Ascending aorta (tissue), 2 donors: Measurements from ENCODE around the gene DDI1. TPM values are rescaled to one million over a fixed set of nuclear protein-coding genes. Genes with fewer than 3 reads are reported as not detected.

Source experiments
- DNase-seq, 2 donors: peaks; one replicate each; pipeline ENCODE4 v3.0.0-alpha.2; 2019; ENCODE audit warnings: low spot score in 2 of 2
- H3K27ac ChIP-seq, 2 donors: fragments of 200-600 bp; sonication (generic); one replicate each; pipeline ENCODE4 v1.5.1; 2016 to 2017; ENCODE audit warnings: mild to moderate bottlenecking in 1 of 2
- H3K27me3 ChIP-seq: fragments of 200-600 bp; sonication (generic); one replicate; pipeline ENCODE4 v1.5.1; 2017
- H3K36me3 ChIP-seq, 2 donors: fragments of 200-600 bp; sonication (generic); one replicate each; pipeline ENCODE4 v1.5.1; 2016
- H3K4me1 ChIP-seq, 2 donors: fragments of 200-600 bp; sonication (generic); one replicate each; pipeline ENCODE4 v1.5.1; 2016 to 2017; ENCODE audit warnings: mild to moderate bottlenecking in 1 of 2
- H3K4me3 ChIP-seq, 2 donors: fragments of 200-600 bp; sonication (generic); one replicate each; pipeline ENCODE4 v1.5.1; 2016 to 2017; ENCODE audit warnings: mild to moderate bottlenecking in 1 of 2
- H3K9me3 ChIP-seq, 2 donors: fragments of 200-600 bp; sonication (generic); one replicate each; pipeline ENCODE4 v1.5.1; 2016
- CTCF ChIP-seq, 3 experiments: fragments of 200-600 bp in 2 of 3; fragments of 450-650 bp in 1 of 3; sonication (generic) in 2 of 3; IDR thresholded peaks; one replicate each; pipeline ENCODE4 v1.5.1; 2016 to 2019; ENCODE audit warnings: antibody characterized with exemption in 3 of 3, mild to moderate bottlenecking in 1 of 3, moderate library complexity in 1 of 3
- intact Hi-C: fragments of 100-400 bp; cut with DNase I; formaldehyde crosslinking; loops from one replicate; pipeline ENCODE4 v1.15.1; 2023
- total RNA-seq: library from RNA; depleted of rRNA; stranded (reverse); fragments of >200 nt; gene quantifications from one replicate; pipeline ENCODE4 v1.1.0, GENCODE V29; 2016

DDI1 gene
- total RNA-seq, 1 donor from 2014 or later, result not detected

- no peaks in the 10 kb centered on the region for H3K4me1 ChIP-seq
- intact Hi-C loops, result no loop called here
- H3K27me3 ChIP-seq, result no peaks in the 10 kb centered on the region
- TF ChIP-seq CTCF (IDR thresholded peaks at IDR 0.05), result no peak
- H3K36me3 ChIP-seq, result no peaks in the 10 kb centered on the region
- no peak overlapping the region for H3K4me3 ChIP-seq
- H3K27ac ChIP-seq, result no peak overlapping the region
- no peaks in the 10 kb centered on the region for H3K9me3 ChIP-seq
- no peak for DNase-seq
These were observed 21.5 kb downstream of the DDI1 start for GRCh38 chr11:104057908-104058307.

GRCh38 chr11:104058680-104059079 lies 22.2 kb downstream of the DDI1 start:
- no peaks in the 10 kb centered on the region for H3K27me3 ChIP-seq
- no peaks in the 10 kb centered on the region for H3K36me3 ChIP-seq
- H3K9me3 ChIP-seq, result no peaks in the 10 kb centered on the region
- no peak for TF ChIP-seq CTCF (IDR thresholded peaks at IDR 0.05)
- no peak overlapping the region for H3K27ac ChIP-seq
- no peak for DNase-seq
- intact Hi-C loops, result no loop called here
- H3K4me1 ChIP-seq, result no peaks in the 10 kb centered on the region
- no peak overlapping the region for H3K4me3 ChIP-seq

GRCh38 chr11:104060004-104060794 lies 23.8 kb downstream of the DDI1 start:
- H3K4me1 ChIP-seq, result no peaks in the 10 kb centered on the region

GRCh38 chr11:104060820-104061219 lies 24.4 kb downstream of the DDI1 start:
- Histone ChIP-seq H3K4me1 (no peaks in the 10 kb centered on the region), H3K4me3 (no peak overlapping the region), H3K27ac (no peak overlapping the region), H3K36me3 (no peaks in the 10 kb centered on the region), H3K27me3 (no peaks in the 10 kb centered on the region), H3K9me3 (no peaks in the 10 kb centered on the region)
- TF ChIP-seq CTCF (IDR thresholded peaks at IDR 0.05), result no peak
- no peak for DNase-seq
- intact Hi-C loops, result no loop called here

More at GRCh38 chr11:104060004-104060794, 23.8 kb downstream of the DDI1 start:
- H3K36me3 ChIP-seq, result no peaks in the 10 kb centered on the region
- no peaks in the 10 kb centered on the region for H3K9me3 ChIP-seq
- TF ChIP-seq CTCF (IDR thresholded peaks at IDR 0.05), result no peak
- H3K27ac ChIP-seq, result no peak overlapping the region
- intact Hi-C loops, result no loop called here
- H3K27me3 ChIP-seq, result no peaks in the 10 kb centered on the region
- no peak overlapping the region for H3K4me3 ChIP-seq
- DNase-seq, result no peak

- Histone ChIP-seq H3K36me3 (no peaks in the 10 kb centered on the region), H3K9me3 (no peaks in the 10 kb centered on the region), H3K4me3 (no peak overlapping the region), H3K27me3 (no peaks in the 10 kb centered on the region), H3K4me1 (no peaks in the 10 kb centered on the region), H3K27ac (no peak overlapping the region)
- TF ChIP-seq CTCF (IDR thresholded peaks at IDR 0.05), result no peak
- intact Hi-C loops, result no loop called here
- DNase-seq, result no peak
These were observed 25.5 kb downstream of the DDI1 start for GRCh38 chr11:104061853-104062521.
